ENCODE data around the gene HDAC1.
"Not testable (repeated sequence)": the region's sequence is repeated elsewhere in the genome, so short reads cannot be mapped to it uniquely, and the experiment has no call there.

The HDAC1 gene

GRCh38 chr1:32274646-32275340 lies 17.1 kb upstream of the HDAC1 start:
- no peak for DNase-seq

GRCh38 chr1:32275424-32275823 lies 16.5 kb upstream of the HDAC1 start:
- peak; percentile 25 for DNase-seq

- no peak for DNase-seq
These were observed 15.7 kb upstream of the HDAC1 start for GRCh38 chr1:32276032-32276782.

GRCh38 chr1:32284777-32285176 lies 7.1 kb upstream of the HDAC1 start:
- not testable (repeated sequence) for DNase-seq

- no peak for DNase-seq
These were observed 6.2 kb upstream of the HDAC1 start for GRCh38 chr1:32285658-32286057.

GRCh38 chr1:32286763-32287162 lies 5.1 kb upstream of the HDAC1 start:
- DNase-seq = no peak

- DNase-seq = no peak
These were observed 2.6 kb upstream of the HDAC1 start for GRCh38 chr1:32289256-32289655.

- peak; percentile 74 for DNase-seq
These were observed 657 bp upstream of the HDAC1 start for GRCh38 chr1:32291145-32291707.

GRCh38 chr1:32298211-32298610 lies 6.3 kb downstream of the HDAC1 start:
- not testable (repeated sequence) for DNase-seq

GRCh38 chr1:32299327-32299726 lies 7.4 kb downstream of the HDAC1 start:
- no peak for DNase-seq

GRCh38 chr1:32303358-32303757 lies 11.5 kb downstream of the HDAC1 start:
- DNase-seq = no peak

- DNase-seq = no peak
These were observed 12.2 kb downstream of the HDAC1 start for GRCh38 chr1:32303997-32304622.

GRCh38 chr1:32305310-32305709 lies 13.4 kb downstream of the HDAC1 start:
- DNase-seq = no peak

GRCh38 chr1:32307324-32307723 lies 15.4 kb downstream of the HDAC1 start:
- no peak for DNase-seq

GRCh38 chr1:32309960-32310359 lies 18.1 kb downstream of the HDAC1 start:
- no peak for DNase-seq

- DNase-seq = peak; percentile 72
These were observed 20.0 kb downstream of the HDAC1 start for GRCh38 chr1:32311709-32312393.

- no peak for DNase-seq
These were observed 25.0 kb downstream of the HDAC1 start for GRCh38 chr1:32316903-32317277.

- no peak for DNase-seq
These were observed 26.4 kb downstream of the HDAC1 start for GRCh38 chr1:32318127-32318869.

- no peak for DNase-seq
These were observed 29.9 kb downstream of the HDAC1 start for GRCh38 chr1:32321712-32322291.

GRCh38 chr1:32327204-32327603 lies 35.3 kb downstream of the HDAC1 start:
- no peak for DNase-seq

- DNase-seq = no peak
These were observed 38.1 kb downstream of the HDAC1 start for GRCh38 chr1:32329931-32330466.
